Chondrocyte (in vitro differentiated cells): Measurements from ENCODE around the gene GPC6. TPM values are rescaled to one million over a fixed set of nuclear protein-coding genes. Genes with fewer than 3 reads are reported as not detected.

Experiments used
- DNase-seq: peaks from one replicate; pipeline ENCODE4 v3.0.0; 2021; ENCODE audit warnings: mixed read lengths, low spot score
- H3K27ac Mint-ChIP-seq: one replicate; pipeline ENCODE4 v1.8.0; 2021; ENCODE audit warnings: mild to moderate bottlenecking, moderate library complexity, mixed read lengths; ENCODE audit not compliant: unreplicated experiment
- H3K27me3 Mint-ChIP-seq: 2 replicates; pipeline ENCODE4 v1.8.0; 2021; ENCODE audit warnings: low read depth, mixed read lengths
- H3K36me3 Mint-ChIP-seq: 2 replicates; pipeline ENCODE4 v1.8.0; 2021; ENCODE audit warnings: low read depth, mixed read lengths
- H3K4me1 Mint-ChIP-seq: 2 replicates; pipeline ENCODE4 v1.8.0; 2021; ENCODE audit warnings: low read depth, mild to moderate bottlenecking, mixed read lengths
- H3K4me3 Mint-ChIP-seq: one replicate; pipeline ENCODE4 v1.8.0; 2021; ENCODE audit warnings: mild to moderate bottlenecking, moderate library complexity, mixed read lengths; ENCODE audit not compliant: unreplicated experiment
- H3K9me3 Mint-ChIP-seq: 2 replicates; pipeline ENCODE4 v1.8.0; 2021; ENCODE audit warnings: low read depth, mixed read lengths
- CTCF ChIP-seq: fragments of 200-600 bp; sonication (generic); IDR thresholded peaks from 2 replicates; pipeline ENCODE4 v1.5.0; 2021; ENCODE audit warnings: antibody characterized with exemption, mild to moderate bottlenecking, moderate library complexity
- total RNA-seq: library from RNA; stranded (reverse); gene quantifications from 3 replicates; pipeline ENCODE4 v1.2.1, GENCODE V29; 2021

The GPC6 gene
- total RNA-seq, 1 donor from 2014 or later = 76.1 TPM

- no peaks in the 10 kb centered on the region for H3K36me3 Mint-ChIP-seq
- H3K9me3 Mint-ChIP-seq = no peaks in the 10 kb centered on the region
- no peak overlapping the region for H3K4me3 Mint-ChIP-seq
- H3K27me3 Mint-ChIP-seq = no peaks in the 10 kb centered on the region
- no peak for DNase-seq
- H3K27ac Mint-ChIP-seq = no peak overlapping the region
- TF ChIP-seq CTCF = no peak
- peaks cover 25% of the 10 kb centered on the region for H3K4me1 Mint-ChIP-seq
Measured at GRCh38 chr13:93789058-93789457, 562.5 kb downstream of the GPC6 start.

DNA sequence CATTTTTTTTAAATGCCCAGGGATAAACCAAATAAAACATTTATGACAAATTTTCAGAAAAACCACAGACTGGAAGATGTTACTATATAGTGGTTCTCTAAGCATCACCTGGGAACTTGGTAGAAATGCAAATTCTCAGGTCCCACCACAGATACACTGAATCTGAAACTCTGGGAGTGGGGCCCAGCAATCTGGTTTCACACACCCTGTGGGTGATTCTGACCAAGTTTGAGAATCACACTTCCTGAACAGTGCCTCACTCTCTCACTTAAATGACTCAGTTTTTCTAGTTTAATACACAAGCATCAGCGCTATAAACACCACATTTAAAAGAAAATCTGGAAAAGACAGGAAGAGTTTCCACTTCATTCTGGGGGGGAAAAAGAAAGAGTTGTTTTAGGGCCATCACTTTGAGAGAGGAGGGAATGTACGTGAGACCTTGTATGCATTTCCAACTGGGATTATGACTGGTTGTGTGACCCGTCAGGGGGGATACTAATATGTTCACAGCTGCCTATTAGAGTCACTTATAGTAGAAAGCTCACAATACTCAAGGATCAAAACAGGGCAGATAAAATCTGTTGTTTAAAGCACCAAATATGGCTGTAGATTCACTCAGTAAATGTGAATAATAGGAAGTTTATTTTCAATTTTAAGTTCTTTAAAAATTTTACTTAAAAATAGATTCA lies 567.7 kb downstream of the GPC6 start:
- no peak for DNase-seq
- TF ChIP-seq CTCF = no peak
- H3K36me3 Mint-ChIP-seq = no peaks in the 10 kb centered on the region

GRCh38 chr13:93797463-93797862 lies 570.9 kb downstream of the GPC6 start:
- H3K36me3 Mint-ChIP-seq = no peaks in the 10 kb centered on the region
- H3K4me1 Mint-ChIP-seq = peaks cover 25% of the 10 kb centered on the region
- no peaks in the 10 kb centered on the region for H3K9me3 Mint-ChIP-seq
- H3K27me3 Mint-ChIP-seq = no peaks in the 10 kb centered on the region
- no peak overlapping the region for H3K4me3 Mint-ChIP-seq
- H3K27ac Mint-ChIP-seq = no peak overlapping the region
- no peak for DNase-seq
- no peak for TF ChIP-seq CTCF

More for the DNA sequence above, 567.7 kb downstream of the GPC6 start:
- no peak overlapping the region for H3K4me3 Mint-ChIP-seq
- H3K27me3 Mint-ChIP-seq = no peaks in the 10 kb centered on the region
- H3K9me3 Mint-ChIP-seq = no peaks in the 10 kb centered on the region
- H3K27ac Mint-ChIP-seq = no peak overlapping the region
- peaks cover 19% of the 10 kb centered on the region for H3K4me1 Mint-ChIP-seq

GRCh38 chr13:93800342-93800741 lies 573.7 kb downstream of the GPC6 start:
- Mint-ChIP-seq H3K36me3 (no peaks in the 10 kb centered on the region), H3K9me3 (no peaks in the 10 kb centered on the region), H3K27ac (no peak overlapping the region), H3K27me3 (no peaks in the 10 kb centered on the region), H3K4me1 (peaks cover 27% of the 10 kb centered on the region), H3K4me3 (no peak overlapping the region)
- no peak for DNase-seq
- TF ChIP-seq CTCF = no peak

DNA sequence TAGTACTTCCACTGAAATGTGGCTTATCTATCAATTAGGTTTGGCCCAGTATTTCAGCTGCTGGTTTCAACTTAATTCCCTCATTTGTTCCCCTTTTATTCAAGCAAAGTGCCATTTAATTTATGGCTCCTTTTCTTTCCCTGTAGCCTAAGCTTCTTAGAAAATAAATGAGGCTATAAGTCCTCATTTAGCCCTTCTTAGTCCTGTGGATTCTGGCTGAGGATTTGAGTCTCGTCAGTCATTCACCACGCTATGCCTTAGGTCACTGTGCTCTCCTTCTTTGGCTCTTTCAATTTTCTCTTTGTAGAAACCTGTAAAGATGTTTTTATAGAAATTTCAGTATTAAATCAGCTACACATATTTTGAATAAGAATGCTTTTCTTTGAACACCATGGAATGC lies 579.1 kb downstream of the GPC6 start:
- Mint-ChIP-seq H3K4me1 (peaks cover 32% of the 10 kb centered on the region), H3K9me3 (no peaks in the 10 kb centered on the region), H3K4me3 (no peak overlapping the region), H3K36me3 (no peaks in the 10 kb centered on the region), H3K27ac (no peak overlapping the region), H3K27me3 (no peaks in the 10 kb centered on the region)
- no peak for TF ChIP-seq CTCF
- no peak for DNase-seq
